GM12892 (cell line): ENCODE results near the gene CRYZL1.

Experiments used
- POLR2A ChIP-seq: IDR thresholded peaks from 2 replicates; pipeline ENCODE4 v1.6.1; 2011; ENCODE audit warnings: low read depth, low read length, control low read depth
- POLR2AphosphoS5 ChIP-seq: IDR thresholded peaks from 2 replicates; pipeline ENCODE4 v1.6.1; 2011; ENCODE audit warnings: low read depth, low read length, control low read depth
- TAF1 ChIP-seq: IDR thresholded peaks from 2 replicates; pipeline ENCODE4 v1.6.1; 2011; ENCODE audit warnings: low read depth, mild to moderate bottlenecking, control low read depth, low read length, borderline replicate concordance

DNA sequence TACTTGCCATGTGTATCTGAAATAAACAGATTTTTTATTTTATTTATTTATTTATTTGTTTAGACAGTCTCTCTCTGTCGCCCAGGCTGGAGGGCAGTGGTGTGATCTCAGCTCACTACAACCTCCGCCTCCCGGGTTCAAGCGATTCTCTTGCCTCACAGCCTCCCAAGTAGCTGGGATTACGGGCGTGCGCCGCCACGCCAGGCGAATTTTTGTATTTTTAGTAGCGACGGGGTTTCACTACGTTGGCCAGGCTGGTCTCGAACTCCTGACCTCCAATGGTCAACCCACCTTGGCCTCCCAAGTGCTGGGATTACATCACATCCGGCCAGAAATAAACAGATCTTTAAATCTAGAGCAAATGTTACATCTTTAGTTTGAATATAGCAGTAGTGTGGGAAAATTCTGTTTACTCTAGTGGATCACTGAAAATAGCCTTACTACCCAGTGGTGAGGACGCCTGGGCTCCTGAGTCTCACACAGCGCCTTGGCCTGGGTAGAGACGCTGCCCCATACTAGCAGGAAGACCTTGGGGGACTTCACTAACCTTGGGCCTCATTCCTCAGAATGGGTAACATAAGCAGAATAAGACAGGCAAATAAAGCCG is 100.3 kb downstream of the CRYZL1 start:
- TF ChIP-seq TAF1, result no peak
- TF ChIP-seq POLR2A, result no peak
- TF ChIP-seq POLR2AphosphoS5, result no peak
